ENCODE data around the gene BAIAP3.
"Not testable (repeated sequence)": the region's sequence is repeated elsewhere in the genome, so short reads cannot be mapped to it uniquely, and the experiment has no call there.

BAIAP3 gene

DNA sequence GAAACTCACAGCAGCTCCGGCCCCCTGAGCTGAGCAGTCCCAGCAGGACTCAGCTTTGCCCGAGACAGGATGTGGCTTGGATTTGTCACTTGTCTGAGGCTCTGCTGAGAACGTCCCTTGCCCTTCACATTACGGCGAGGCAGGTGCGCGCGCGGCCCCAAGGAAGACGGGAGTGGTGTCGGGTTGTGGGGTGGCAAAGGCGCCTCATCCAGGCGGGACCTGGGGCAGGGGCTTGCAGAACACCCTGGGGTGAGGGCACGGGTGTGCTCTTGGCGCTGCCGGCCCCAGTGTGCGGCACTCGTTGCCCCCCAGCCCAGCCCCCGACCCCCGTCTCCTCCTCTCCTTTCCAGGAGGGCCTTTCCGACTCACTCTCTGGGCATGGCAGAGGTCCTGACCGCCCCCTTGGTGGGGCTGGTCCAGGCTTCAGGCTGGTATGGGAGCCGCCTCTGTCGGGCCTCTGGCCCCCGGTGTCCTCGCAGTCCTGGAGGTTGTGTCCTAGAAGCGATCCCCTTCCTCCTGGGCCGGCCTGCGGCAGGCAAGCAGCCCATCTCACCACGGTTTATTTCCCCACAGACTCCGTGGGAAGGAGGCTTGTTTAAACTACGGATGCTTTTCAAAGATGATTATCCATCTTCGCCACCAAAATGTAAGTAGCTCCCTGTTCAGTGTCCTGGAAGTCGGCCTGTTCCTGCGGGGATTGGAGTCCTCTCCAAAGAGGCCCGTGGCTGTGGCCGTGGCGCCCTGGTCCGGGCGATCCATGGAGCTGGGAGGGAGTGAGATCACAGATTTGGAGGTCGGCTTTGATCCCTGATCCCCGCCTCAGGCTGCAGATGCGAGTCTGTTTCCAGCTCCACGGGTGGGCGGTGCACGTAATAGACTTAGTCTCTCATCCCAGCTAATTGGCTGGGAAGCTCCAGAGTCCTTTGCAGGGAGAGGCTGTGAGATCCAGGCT, 18.1 kb upstream of the BAIAP3 start:
- no peak for DNase-seq

DNA sequence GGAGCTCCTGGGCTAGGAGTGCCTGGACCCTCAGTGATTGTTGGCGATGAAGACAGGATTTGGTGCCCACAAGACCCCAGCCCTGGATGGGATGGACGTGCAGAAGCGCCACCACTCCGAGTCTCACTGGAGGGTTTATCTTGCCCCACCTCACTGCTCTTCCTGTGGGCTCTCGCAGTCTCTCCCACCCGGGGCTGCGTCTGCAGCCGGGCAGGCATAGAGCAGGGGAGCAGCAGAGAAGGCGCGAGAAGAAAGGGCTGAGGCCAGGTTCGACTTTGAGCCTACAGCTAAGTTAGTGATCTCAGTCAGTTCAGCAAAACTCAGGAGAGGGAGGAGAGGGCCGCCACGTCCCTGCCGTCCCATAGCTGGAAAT, 17.4 kb upstream of the BAIAP3 start:
- DNase-seq: no peak

DNA sequence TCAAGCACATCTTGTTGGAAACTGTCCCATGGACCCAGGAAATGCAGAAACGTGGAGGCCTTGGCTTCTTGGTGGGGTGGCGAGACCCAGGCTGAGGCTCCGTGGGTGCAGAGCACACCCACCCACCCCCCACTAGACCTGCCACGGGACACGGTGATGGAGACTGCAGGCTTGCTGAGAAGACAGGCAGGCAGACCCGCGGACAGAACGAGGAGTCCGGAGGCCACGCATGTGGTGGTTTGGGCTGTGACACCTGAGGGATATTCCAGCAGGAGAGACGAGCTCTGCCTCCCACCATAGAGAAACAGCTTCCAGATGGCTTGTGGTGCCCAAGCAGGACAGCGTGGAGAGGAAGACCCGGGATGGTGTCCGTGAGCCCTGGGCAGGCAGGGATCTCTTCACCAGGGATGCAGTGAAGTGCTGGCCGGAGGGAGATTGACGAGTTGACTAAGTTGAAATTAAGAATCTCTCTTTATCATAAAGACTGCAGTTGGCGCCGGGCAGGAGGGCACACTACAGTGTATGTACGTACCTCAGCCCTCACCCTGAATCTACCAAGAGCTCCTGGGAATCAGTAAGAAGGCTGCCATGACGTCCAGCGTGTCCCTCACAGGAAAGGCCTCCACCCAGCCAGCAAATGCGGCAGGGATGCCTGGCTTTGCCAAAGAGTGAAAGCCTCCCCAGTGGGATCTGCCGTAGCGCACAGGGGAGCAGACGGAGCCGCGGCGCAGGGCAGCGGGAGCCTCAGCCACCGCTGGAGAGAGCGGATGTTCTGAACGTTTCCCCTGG, 15.8 kb upstream of the BAIAP3 start:
- no peak for DNase-seq

DNA sequence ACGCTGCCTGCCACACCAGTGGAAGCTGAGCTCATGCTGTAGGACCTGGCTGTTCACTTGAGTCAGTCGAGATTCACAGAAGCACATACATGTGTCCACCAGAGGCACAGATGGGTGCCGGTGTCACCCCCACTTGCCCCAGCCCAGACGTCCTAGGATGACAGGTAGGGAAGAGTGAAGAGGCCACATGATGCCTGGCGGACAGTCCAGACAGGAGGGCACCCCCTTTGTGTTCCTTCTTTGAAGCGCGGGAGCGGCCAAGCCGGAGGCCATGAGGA, 15.2 kb upstream of the BAIAP3 start:
- DNase-seq: no peak

DNA sequence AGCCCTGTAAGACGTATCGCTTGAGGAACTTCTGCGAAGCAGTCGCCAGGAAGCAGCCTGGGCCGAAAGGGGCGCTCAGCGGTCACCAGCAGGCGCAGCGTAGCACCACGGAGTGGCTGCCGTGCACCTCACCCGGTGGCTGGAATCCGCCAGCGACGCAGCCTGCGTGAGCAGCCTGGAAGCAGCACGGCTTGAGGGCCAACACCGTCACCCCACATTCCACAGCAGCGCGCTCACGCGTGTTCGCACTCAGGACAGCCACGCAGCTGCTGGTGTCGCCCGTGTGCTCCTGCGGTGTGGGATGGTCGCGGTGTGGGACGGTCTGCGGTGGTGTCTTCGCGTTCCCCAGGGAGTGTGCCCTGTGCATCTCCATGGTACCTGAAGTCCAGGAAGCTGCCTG, 14.4 kb upstream of the BAIAP3 start:
- no peak for DNase-seq

DNA sequence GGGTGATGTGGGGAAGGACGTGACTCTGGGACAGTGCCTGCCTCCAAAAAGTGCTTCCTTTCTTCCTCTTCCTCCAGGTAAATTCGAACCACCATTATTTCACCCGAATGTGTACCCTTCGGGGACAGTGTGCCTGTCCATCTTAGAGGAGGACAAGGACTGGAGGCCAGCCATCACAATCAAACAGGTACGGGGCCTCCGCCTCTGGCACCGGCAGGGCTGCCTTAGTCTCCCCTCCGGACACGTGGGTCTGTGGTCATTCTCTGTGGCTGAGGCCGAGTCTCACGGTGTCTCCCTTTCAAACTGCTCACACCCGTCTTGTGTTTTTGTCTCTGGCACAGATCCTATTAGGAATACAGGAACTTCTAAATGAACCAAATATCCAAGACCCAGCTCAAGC, 13.3 kb upstream of the BAIAP3 start:
- DNase-seq: no peak

DNA sequence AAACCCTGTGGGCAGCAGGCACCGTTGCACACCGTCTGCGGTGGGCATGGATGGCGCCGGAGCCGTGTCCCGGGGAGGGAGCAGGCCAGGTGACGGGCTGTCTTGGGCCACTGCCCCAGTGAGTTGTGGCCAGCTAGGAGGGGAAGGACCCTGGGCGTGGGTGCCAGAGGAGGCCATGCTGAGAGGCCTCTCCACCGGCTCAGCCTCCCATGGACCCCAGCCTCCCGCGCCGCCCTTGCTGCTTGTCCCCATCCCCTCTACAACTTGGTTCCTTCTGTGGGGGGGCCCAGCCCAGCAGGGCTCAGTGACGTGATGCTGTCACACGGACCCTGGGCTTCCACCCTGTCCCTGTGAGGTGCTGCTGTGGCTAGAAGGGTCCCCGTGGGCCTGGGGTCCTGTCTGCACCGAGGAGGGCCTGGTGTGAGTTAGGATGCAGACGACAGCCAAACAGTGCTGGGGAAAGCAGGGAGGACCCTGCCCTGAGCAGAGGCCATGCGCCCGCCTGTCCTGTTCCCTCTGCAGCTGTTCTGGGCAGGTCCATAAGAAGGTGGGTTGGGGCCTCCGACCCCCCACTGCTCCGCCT, 12.7 kb upstream of the BAIAP3 start:
- no peak for DNase-seq

DNA sequence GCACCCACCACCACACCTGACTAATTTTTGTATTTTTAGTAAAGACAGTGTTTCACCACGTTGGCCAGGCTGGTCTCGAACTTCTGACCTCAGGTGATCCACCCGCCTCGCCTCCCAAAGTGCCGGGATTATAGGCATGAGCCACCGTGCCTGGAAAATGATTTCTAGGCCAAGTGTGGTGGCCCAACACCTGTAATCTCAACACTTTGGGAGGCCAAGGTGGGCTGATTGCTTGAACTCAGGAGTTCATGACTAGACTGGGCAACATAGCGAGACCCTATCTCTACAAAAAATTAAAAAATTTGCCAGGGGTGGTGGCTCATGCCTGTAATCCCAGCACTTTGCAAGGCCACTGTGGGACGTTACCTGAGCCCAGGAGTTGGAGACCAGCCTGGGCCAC, 11.0 kb upstream of the BAIAP3 start:
- DNase-seq: no peak

DNA sequence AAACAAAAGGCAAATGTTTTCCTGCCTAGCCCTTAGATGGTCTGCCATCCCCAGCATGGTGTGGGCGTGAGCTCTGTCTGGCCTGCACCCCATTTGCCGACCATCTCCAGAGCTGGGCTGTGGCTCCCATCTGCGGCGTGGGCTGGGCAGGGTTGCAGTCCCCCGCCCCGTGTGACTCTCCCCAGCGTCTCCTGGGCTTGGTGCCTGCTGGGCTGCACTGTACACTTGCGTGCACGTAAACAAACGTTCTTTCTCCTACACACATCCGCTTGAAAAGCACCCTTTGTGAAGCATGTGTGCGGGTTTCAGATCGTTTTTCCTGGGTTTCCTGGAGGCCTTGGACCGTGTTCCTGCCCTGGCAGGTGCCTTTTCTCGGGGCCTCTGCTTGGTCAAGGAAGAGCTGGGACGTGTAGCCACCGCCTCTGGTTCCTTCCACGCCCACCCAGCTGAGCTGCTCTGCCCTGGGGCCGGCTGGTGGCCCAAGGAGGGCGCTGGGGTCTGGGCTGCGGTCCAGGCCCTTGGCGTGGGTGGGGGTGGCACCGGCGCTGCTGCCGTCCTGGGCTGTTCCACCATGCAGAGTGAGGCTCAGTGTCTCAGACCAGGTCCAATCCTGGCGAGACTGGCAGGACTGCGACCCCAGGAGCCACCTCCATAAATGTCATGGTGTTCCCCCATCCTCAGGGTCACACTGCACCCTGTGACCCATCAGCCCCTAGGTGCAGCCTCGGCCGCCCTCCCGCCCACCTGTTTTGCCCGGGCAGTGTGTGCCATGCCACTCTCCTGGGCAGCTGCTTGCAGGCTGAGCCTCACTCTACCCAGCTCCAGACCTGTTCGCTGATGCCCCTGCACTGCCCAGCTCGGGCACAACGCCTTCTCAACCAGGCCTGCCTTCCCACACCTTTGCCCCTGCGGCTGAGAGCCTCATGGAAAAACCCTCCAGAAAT, 9.9 kb upstream of the BAIAP3 start:
- DNase-seq: peak in 52 of 58 donors; percentile 16 to 83 (median 55)

DNA sequence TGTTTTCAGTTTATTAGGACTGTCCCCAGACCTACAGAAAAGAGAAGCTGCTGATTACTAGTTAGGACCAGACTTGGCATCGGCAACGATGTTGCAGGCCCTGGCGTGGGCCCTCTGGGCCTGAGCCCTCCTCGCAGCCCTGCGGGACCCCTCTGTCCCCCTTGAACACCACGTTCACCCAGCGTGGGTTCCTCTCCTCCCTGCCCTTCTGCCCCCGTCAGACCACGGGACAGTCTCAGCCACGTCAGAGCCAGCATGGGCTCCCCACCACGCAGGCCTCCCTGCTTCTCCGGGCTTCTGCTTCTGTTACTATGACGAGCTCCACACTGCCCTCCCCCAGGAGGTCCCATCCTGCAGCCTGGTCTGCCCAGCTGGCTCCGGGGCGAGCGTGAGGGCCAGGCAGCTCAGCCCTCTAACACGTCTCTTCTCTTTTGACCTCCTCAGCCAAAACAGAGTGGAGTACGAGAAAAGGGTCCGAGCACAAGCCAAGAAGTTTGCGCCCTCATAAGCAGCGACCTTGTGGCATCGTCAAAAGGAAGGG, 9.1 kb upstream of the BAIAP3 start:
- DNase-seq: no peak

DNA sequence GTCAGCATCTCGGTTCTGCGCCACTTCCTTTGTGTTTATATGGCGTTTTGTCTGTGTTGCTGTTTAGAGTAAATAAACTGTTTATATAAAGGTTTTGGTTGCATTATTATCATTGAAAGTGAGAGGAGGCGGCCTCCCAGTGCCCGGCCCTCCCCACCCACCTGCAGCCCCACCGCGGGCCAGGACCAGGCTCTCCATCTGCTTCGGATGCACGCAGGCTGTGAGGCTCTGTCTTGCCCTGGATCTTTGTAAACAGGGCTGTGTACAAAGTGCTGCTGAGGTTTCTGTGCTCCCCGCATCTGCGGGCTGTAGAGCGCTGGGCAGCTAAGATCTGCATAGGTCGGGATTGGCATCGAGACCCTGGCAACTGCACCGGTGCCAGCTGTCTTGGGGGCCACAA, 8.2 kb upstream of the BAIAP3 start:
- DNase-seq: no peak

DNA sequence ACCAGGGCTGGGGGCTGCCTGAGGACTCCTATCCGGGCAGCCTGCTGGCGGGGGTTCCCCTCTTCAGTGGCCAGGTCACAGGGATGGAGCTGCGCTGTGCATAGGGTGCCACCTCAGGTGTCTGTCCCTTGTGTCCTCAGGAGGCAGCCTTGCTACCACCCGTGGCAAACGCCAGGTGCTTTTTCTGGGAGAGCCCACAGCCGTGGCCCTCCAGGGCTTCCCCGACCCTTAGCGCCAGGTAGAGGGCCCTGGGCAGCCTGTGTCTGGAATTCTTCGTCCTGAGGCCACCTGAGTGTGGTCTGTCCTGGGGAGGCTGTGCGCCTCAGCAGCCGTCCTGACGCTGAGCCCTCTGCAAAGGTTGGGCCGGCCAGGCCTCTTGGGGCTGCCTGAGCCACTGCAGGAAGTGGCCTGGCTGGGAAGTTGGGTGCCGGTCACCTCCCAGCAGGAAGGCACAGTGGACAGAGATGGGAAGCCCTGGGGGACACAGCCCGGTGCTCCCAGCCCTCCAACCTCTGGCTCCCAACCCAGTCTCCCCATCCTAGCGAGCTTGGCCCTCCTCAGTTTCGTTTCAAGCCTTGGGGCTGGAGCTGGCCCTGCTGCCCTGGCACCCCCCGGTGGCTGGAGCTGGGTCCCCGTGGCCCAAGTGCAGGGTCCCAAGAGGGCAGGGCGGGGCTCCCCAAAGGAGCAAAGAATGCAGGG, 7.6 kb upstream of the BAIAP3 start:
- DNase-seq: no peak

DNA sequence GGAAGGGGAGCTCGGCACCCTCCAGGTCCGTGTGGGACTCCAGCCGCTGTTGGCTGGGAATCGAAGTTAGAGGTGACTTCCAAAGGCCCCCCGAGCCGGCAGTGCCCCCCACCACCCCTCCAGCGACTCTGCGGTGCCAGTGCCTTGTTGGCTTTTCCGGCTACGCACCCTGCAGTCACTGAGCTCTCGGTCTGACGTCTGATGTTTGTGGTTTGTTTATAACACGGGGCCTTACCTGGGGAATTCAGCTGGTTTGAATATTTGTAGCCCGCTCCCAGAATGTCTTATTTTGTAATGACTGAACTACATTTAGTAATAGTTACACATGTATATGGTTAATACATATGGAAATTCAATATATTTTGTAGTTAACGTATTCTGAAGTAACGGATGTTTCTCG, 7.1 kb upstream of the BAIAP3 start:
- DNase-seq: no peak

DNA sequence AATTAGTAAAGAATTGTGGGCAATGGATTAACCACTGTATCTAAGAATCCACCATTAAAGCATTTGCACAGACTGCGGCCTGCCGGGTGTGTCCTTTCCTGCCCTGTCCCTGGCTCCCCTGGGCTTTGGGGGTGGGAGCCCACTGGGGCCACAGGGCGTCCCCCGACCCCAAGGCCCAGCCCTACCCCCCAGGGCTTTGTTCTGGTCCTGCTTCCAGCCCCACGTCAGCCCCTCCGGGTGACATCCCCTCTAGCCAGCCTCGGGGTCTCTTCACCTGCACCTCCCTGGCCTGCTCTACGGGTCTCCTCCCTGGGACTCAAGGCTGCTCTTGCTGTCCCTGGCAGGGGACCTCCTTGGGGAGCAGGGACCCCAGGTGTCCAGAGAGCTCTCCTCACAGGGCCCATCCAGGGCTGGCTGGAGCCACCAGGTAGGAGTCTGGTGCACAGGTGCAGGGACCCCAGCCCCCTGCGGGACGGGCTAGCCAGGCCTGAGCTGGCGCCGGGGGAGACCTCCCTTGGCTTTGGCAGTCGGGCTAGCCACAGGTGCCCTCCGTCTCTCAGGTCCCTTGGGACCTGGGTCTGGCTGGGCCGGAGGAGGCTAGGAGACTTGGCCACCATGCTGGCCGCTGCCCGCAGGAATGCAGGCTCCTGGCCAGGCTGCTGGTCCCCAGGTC, 6.4 kb upstream of the BAIAP3 start:
- DNase-seq: no peak

DNA sequence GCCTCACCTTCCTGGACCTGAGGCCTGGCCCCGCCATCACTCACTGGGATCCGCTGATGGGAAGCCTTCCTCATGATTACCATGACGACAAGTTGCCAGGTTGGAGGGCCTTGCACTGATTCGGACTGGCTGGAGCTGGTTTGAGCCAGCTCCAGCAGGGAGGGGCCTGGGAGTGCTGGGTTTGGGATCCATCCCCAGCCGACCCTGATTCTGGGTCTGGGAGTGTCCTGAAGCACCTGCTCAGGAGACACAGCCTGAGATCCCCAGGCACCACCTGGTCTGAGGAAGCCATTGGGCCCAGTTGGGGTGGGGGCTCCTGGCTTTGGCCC, 5.9 kb upstream of the BAIAP3 start:
- no peak for DNase-seq

DNA sequence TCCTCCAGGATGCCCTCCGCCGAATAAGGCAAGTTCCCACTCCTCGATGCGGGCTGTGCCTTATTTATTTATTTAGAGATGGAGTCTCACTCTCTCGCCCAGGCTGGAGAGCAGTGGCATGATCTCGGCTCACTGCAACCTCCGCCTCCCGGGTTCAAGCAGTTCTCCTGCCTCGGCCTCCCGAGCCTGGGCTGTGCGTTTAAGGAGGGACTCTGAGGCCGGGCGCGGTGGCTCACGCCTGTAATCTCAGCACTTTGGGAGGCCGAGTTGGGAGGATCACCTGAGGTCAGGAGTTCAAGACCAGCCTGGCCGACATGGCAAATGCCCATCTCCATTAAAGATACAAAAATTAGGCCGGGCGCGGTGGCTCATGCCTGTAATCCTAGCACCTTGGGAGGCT, 5.3 kb upstream of the BAIAP3 start:
- DNase-seq: not testable (repeated sequence)

DNA sequence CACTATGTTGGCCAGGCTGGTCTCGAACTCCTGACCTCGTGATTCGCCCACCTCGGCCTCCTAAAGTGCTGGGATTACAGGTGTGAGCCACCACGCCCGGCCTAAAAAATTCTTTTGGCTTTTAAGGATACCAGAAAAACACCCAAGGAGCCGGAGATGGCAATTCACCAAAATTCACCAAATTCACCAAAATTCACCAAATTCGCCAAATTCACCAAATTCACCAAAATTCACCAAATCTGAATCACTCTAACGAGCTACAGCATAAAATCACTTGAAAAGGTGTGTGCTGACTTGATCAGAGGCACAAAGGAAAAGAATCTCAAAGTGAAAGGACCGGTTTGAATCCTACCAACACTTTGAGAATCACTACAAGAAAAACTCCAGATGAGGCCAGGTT, 4.5 kb upstream of the BAIAP3 start:
- not testable (repeated sequence) for DNase-seq

DNA sequence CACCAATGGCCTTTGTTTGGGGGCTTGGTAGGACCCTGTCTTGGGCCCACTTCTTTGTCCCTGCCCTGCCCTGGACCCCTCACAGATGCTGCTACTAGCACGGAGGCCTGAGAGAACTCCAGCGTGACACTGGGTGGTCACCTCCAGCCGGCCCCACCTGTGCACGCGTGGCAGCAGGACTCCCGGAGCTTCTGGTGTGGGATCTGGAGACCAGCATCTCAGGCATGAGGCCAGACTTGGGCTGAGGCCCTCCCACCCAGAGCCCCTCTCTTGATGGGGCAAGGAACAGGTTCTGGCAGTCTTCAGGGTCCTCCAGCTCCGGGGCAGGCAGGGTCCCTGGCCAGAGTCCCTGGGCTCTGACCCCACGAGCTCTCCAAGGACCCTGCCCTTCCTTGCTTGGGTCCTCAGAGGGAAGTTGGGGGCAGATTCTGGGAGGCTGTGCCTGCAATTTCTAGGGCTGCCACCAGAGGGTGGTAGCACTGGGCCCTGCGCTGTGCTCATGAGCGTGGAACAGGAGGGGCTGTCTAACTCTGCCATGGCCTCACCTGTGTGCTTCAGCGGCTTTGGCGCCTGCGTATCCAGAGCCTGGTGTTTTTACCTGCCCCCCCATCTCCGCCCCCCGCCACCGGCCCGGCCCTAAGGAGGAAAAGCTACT, 3.1 kb upstream of the BAIAP3 start:
- DNase-seq: no peak

DNA sequence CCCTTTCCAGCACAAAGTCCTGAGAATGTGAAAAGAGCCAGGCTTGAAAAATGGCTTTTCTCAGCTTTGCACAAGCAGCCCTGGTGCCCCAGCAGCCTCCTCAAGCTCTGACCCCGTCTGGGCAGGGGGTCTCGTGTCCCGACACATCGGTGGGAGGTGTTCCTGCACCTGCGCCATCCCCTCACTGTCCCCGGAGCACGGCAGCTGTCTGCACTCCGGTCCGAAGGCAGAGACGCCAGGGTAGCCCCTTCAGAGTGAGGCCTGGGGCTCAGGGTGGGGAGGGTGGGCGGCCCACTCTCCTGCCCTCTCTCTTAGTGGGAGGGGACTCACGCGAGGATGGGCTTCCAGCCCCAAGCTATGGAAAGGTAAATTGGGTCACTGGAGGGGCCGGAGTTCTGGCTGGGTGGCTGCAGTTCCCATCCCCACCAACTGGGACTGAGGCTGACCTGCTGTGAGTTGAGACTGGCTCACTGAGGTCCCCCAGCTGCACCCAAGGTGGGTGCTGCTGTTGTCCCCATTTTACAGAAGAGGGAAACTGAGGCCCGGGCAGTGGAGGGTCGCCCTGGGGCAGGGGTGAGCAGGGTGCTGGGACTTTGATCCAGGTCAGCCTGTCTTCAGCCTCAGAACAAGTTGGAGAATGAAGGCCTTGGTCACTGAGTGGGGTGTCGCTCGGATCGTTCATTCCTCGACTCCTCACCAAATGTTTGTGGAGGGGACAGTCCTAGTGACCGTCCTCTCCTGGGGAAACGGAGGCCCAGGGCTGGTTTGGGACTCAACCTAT, 2.3 kb upstream of the BAIAP3 start:
- no peak for DNase-seq

Data from anterior cingulate cortex (tissue), 58 donors.